SK-N-SH treated with all-trans-retinoic acid at 6 μM for 48 hours (cell line): Measurements from ENCODE around the gene ZBTB9.

Source experiments
- ATAC-seq: fragments of 200-7000 bp; cut with Tn5 transposase; 3 replicates; pipeline ENCODE4 v1.9.1; 2020; ENCODE audit warnings: mild to moderate bottlenecking, moderate library complexity
- ARNTL ChIP-seq: fragments of 450-650 bp; formaldehyde crosslinking; IDR thresholded peaks from 2 replicates; pipeline ENCODE4 v1.5.0; 2020; ENCODE audit warnings: low read depth, mild to moderate bottlenecking, moderate library complexity, borderline replicate concordance
- BACH2 ChIP-seq: fragments of 250-450 bp; sonication (Bioruptor Pico); IDR thresholded peaks from 2 replicates; pipeline ENCODE4 v1.9.0; 2021; ENCODE audit warnings: mild to moderate bottlenecking, borderline replicate concordance
- CREB5 ChIP-seq: fragments of 250-450 bp; sonication (Bioruptor Pico); IDR thresholded peaks from 2 replicates; pipeline ENCODE4 v1.5.1; 2020; ENCODE audit warnings: low read depth, mild to moderate bottlenecking, moderate library complexity
- CSDC2 ChIP-seq: fragments of 250-450 bp; sonication (Bioruptor Pico); IDR thresholded peaks from 2 replicates; pipeline ENCODE4 v1.5.0; 2020; ENCODE audit warnings: mild to moderate bottlenecking, moderate library complexity
- CSRNP3 ChIP-seq: fragments of 250-450 bp; sonication (Bioruptor Pico); IDR thresholded peaks from 2 replicates; pipeline ENCODE4 v1.5.1; 2021; ENCODE audit warnings: mild to moderate bottlenecking, moderate library complexity
- ESRRG ChIP-seq: fragments of 250-450 bp; sonication (Bioruptor Pico); IDR thresholded peaks from 2 replicates; pipeline ENCODE4 v1.6.1; 2021; ENCODE audit warnings: mild to moderate bottlenecking
- GLIS3 ChIP-seq: fragments of 250-450 bp; sonication (Bioruptor Pico); IDR thresholded peaks from 2 replicates; pipeline ENCODE4 v1.5.0; 2020; ENCODE audit warnings: mild to moderate bottlenecking, moderate library complexity
- ISL1 ChIP-seq: fragments of 250-450 bp; sonication (Bioruptor Pico); IDR thresholded peaks from 2 replicates; pipeline ENCODE4 v2.1.2; 2022; ENCODE audit warnings: mild to moderate bottlenecking, moderate library complexity
- OSR1 ChIP-seq: fragments of 250-450 bp; sonication (Bioruptor Pico); IDR thresholded peaks from 2 replicates; pipeline ENCODE4 v1.8.0; 2022; ENCODE audit warnings: moderate library complexity, mild to moderate bottlenecking, inconsistent platforms
- PPARA ChIP-seq: fragments of 250-450 bp; sonication (Bioruptor Pico); IDR thresholded peaks from 2 replicates; pipeline ENCODE4 v1.5.0; 2020; ENCODE audit warnings: mild to moderate bottlenecking, borderline replicate concordance
- RARB ChIP-seq: fragments of 250-450 bp; sonication (Bioruptor Pico); IDR thresholded peaks from 2 replicates; pipeline ENCODE4 v1.8.0; 2021; ENCODE audit warnings: mild to moderate bottlenecking, moderate library complexity
- SNAI2 ChIP-seq: fragments of 250-450 bp; sonication (Bioruptor Pico); IDR thresholded peaks from 2 replicates; pipeline ENCODE4 v1.5.0; 2020; ENCODE audit warnings: mild to moderate bottlenecking, moderate library complexity
- TCF4 ChIP-seq: fragments of 250-450 bp; sonication (Bioruptor Pico); IDR thresholded peaks from 2 replicates; pipeline ENCODE4 v1.8.0; 2021; ENCODE audit warnings: mild to moderate bottlenecking, moderate library complexity, borderline replicate concordance
- TOX ChIP-seq: fragments of 250-450 bp; sonication (Bioruptor Pico); IDR thresholded peaks from 2 replicates; pipeline ENCODE4 v1.8.0; 2021; ENCODE audit warnings: mild to moderate bottlenecking, moderate library complexity, borderline replicate concordance
- ZC3H10 ChIP-seq: fragments of 250-450 bp; sonication (Bioruptor Pico); IDR thresholded peaks from 2 replicates; pipeline ENCODE4 v1.5.1; 2021; ENCODE audit warnings: mild to moderate bottlenecking, moderate library complexity
- ZFP3 ChIP-seq: fragments of 250-450 bp; sonication (Bioruptor Pico); IDR thresholded peaks from 2 replicates; pipeline ENCODE4 v1.5.0; 2020; ENCODE audit warnings: mild to moderate bottlenecking, moderate library complexity
- ZFP30 ChIP-seq: fragments of 450-650 bp; formaldehyde crosslinking; IDR thresholded peaks from 2 replicates; pipeline ENCODE4 v1.5.0; 2022; ENCODE audit warnings: mild to moderate bottlenecking, moderate library complexity
- ZNF8 ChIP-seq: fragments of 450-650 bp; formaldehyde crosslinking; IDR thresholded peaks from 2 replicates; pipeline ENCODE4 v1.5.0; 2020; ENCODE audit warnings: mild to moderate bottlenecking, moderate library complexity

The ZBTB9 gene

GRCh38 chr6:33411632-33412005 lies 42.8 kb upstream of the ZBTB9 start:
- TF ChIP-seq RARB (CRISPR knock-in tag) (no peak), ZFP30 (CRISPR knock-in tag) (no peak), ZFP3 (CRISPR knock-in tag) (no peak), CREB5 (CRISPR knock-in tag) (no peak), ZC3H10 (CRISPR knock-in tag) (no peak), GLIS3 (no peak)
- no peak for ATAC-seq

- no peak for TF ChIP-seq SNAI2 (CRISPR knock-in tag)
- TF ChIP-seq ARNTL (CRISPR knock-in tag) = no peak
- no peak for TF ChIP-seq CREB5 (CRISPR knock-in tag)
- no peak for TF ChIP-seq OSR1 (CRISPR knock-in tag)
- TF ChIP-seq ZNF8 (CRISPR knock-in tag) = no peak
- no peak for TF ChIP-seq TOX (CRISPR knock-in tag)
- no peak for TF ChIP-seq CSRNP3 (CRISPR knock-in tag)
- TF ChIP-seq GLIS3 = no peak
- TF ChIP-seq PPARA (CRISPR knock-in tag) = no peak
- TF ChIP-seq ZFP3 (CRISPR knock-in tag) = no peak
- no peak for TF ChIP-seq TCF4 (CRISPR knock-in tag)
- no peak for TF ChIP-seq CSDC2 (CRISPR knock-in tag)
- TF ChIP-seq ZFP30 (CRISPR knock-in tag) = no peak
- TF ChIP-seq BACH2 = no peak
- TF ChIP-seq ISL1 (CRISPR knock-in tag) = no peak
- TF ChIP-seq ESRRG (CRISPR knock-in tag) = no peak
- ATAC-seq = no peak
Observed at GRCh38 chr6:33412140-33413009, 42.0 kb upstream of the ZBTB9 start.

GRCh38 chr6:33413241-33414120 lies 40.9 kb upstream of the ZBTB9 start:
- ATAC-seq = no peak
- TF ChIP-seq CSDC2 (CRISPR knock-in tag) (no peak), CREB5 (CRISPR knock-in tag) (no peak), SNAI2 (CRISPR knock-in tag) (no peak), PPARA (CRISPR knock-in tag) (no peak), ARNTL (CRISPR knock-in tag) (no peak)

- ATAC-seq = no peak
- no peak for TF ChIP-seq ZFP3 (CRISPR knock-in tag)
- no peak for TF ChIP-seq CSDC2 (CRISPR knock-in tag)
- TF ChIP-seq GLIS3 = no peak
- no peak for TF ChIP-seq BACH2
- no peak for TF ChIP-seq ARNTL (CRISPR knock-in tag)
- TF ChIP-seq, all 23 proteins: peak for 0
Observed at GRCh38 chr6:33414592-33415271, 39.6 kb upstream of the ZBTB9 start.
